ENCODE results near the gene FRMD6. TPM values are rescaled to one million over a fixed set of nuclear protein-coding genes. Genes with fewer than 3 reads are reported as not detected.
A peak's percentile ranks its signal among the peaks of the same experiment; 100 is the strongest.
"Not testable (repeated sequence)": the region's sequence is repeated elsewhere in the genome, so short reads cannot be mapped to it uniquely, and the experiment has no call there.

The FRMD6 gene
- total RNA-seq, 1 donor from 2014 or later, result 122 TPM

GRCh38 chr14:51735851-51736250, 84.1 kb downstream of the FRMD6 start:
- H3K4me3 ChIP-seq (ENCODE audit: low read depth, low read length), result no peak overlapping the region
- DNase-seq (ENCODE audit: low read depth), result no peak

GRCh38 chr14:51738754-51739153, 87.0 kb downstream of the FRMD6 start:
- DNase-seq (ENCODE audit: low read depth), result no peak
- no peak for TF ChIP-seq CTCF (conservative IDR thresholded peaks at IDR 0.05; ENCODE audit: low read depth, low read length)
- H3K4me3 ChIP-seq (ENCODE audit: low read depth, low read length), result no peak overlapping the region

More at GRCh38 chr14:51735851-51736250, 84.1 kb downstream of the FRMD6 start:
- no peak for TF ChIP-seq CTCF (conservative IDR thresholded peaks at IDR 0.05; ENCODE audit: low read depth, low read length)

- no peak overlapping the region for H3K4me3 ChIP-seq (ENCODE audit: low read depth, low read length)
- no peak for DNase-seq (ENCODE audit: low read depth)
- no peak for TF ChIP-seq CTCF (conservative IDR thresholded peaks at IDR 0.05; ENCODE audit: low read depth, low read length)
These were observed 91.9 kb downstream of the FRMD6 start for GRCh38 chr14:51743588-51744000.

GRCh38 chr14:51744372-51745130, 92.8 kb downstream of the FRMD6 start:
- no peak for TF ChIP-seq CTCF (conservative IDR thresholded peaks at IDR 0.05; ENCODE audit: low read depth, low read length)

GRCh38 chr14:51746823-51747222, 95.1 kb downstream of the FRMD6 start:
- H3K4me3 ChIP-seq (ENCODE audit: low read depth, low read length); DNase-seq (ENCODE audit: low read depth): not testable (repeated sequence)

More at GRCh38 chr14:51744372-51745130, 92.8 kb downstream of the FRMD6 start:
- H3K4me3 ChIP-seq (ENCODE audit: low read depth, low read length), result no peak overlapping the region
- no peak for DNase-seq (ENCODE audit: low read depth)

- DNase-seq (ENCODE audit: low read depth), result no peak
- H3K4me3 ChIP-seq (ENCODE audit: low read depth, low read length), result no peak overlapping the region
- peak; percentile 32 for TF ChIP-seq CTCF (conservative IDR thresholded peaks at IDR 0.05; ENCODE audit: low read depth, low read length)
These were observed 98.8 kb downstream of the FRMD6 start for GRCh38 chr14:51750542-51750941.

GRCh38 chr14:51751611-51752345, 100.1 kb downstream of the FRMD6 start:
- not testable (repeated sequence) for DNase-seq (ENCODE audit: low read depth); H3K4me3 ChIP-seq (ENCODE audit: low read depth, low read length)

- DNase-seq (ENCODE audit: low read depth); H3K4me3 ChIP-seq (ENCODE audit: low read depth, low read length): not testable (repeated sequence)
These were observed 106.0 kb downstream of the FRMD6 start for GRCh38 chr14:51757756-51758155.

All from epithelial cell of proximal tubule (primary cell).